ENCODE results near the gene NR6A1.

Gene NR6A1

GRCh38 chr9:124661271-124661670 lies 109.8 kb downstream of the NR6A1 start:
- no peak for TF ChIP-seq CTCF (IDR thresholded peaks at IDR 0.05; ENCODE audit: low read depth, low read length, missing control alignments)

GRCh38 chr9:124660341-124660801 lies 110.7 kb downstream of the NR6A1 start:
- H3K4me3 ChIP-seq (ENCODE audit: low read depth, low read length): peak overlapping the region; percentile 63
- TF ChIP-seq CTCF (IDR thresholded peaks at IDR 0.05; ENCODE audit: low read depth, low read length, missing control alignments): no peak
- in situ Hi-C loops (cut with HindIII; ENCODE audit: low sequenced_read_pairs): no loop called here
- DNase-seq (ENCODE audit: low read depth): peak; percentile 55

More at GRCh38 chr9:124661271-124661670, 109.8 kb downstream of the NR6A1 start:
- DNase-seq (ENCODE audit: low read depth): no peak
- no peak overlapping the region for H3K4me3 ChIP-seq (ENCODE audit: low read depth, low read length)
- in situ Hi-C loops (cut with HindIII; ENCODE audit: low sequenced_read_pairs): no loop called here

- in situ Hi-C loops (cut with HindIII; ENCODE audit: low sequenced_read_pairs): no loop called here
- peak overlapping the region; percentile 63 for H3K4me3 ChIP-seq (ENCODE audit: low read depth, low read length)
- TF ChIP-seq CTCF (IDR thresholded peaks at IDR 0.05; ENCODE audit: low read depth, low read length, missing control alignments): no peak
- peak; percentile 74 for DNase-seq (ENCODE audit: low read depth)
Observed at GRCh38 chr9:124659099-124659659, 111.9 kb downstream of the NR6A1 start.

- TF ChIP-seq CTCF (IDR thresholded peaks at IDR 0.05; ENCODE audit: low read depth, low read length, missing control alignments): no peak
- DNase-seq (ENCODE audit: low read depth): peak; percentile 93
- in situ Hi-C loops (cut with HindIII; ENCODE audit: low sequenced_read_pairs): no loop called here
- H3K4me3 ChIP-seq (ENCODE audit: low read depth, low read length): peak overlapping the region; percentile 63
Observed at GRCh38 chr9:124658165-124659017, 112.7 kb downstream of the NR6A1 start.

GRCh38 chr9:124657516-124657915 lies 113.6 kb downstream of the NR6A1 start:
- no peak overlapping the region for H3K4me3 ChIP-seq (ENCODE audit: low read depth, low read length)
- no peak for TF ChIP-seq CTCF (IDR thresholded peaks at IDR 0.05; ENCODE audit: low read depth, low read length, missing control alignments)
- DNase-seq (ENCODE audit: low read depth): no peak
- in situ Hi-C loops (cut with HindIII; ENCODE audit: low sequenced_read_pairs): no loop called here

- H3K4me3 ChIP-seq (ENCODE audit: low read depth, low read length): no peak overlapping the region
- DNase-seq (ENCODE audit: low read depth): no peak
- in situ Hi-C loops (cut with HindIII; ENCODE audit: low sequenced_read_pairs): no loop called here
- no peak for TF ChIP-seq CTCF (IDR thresholded peaks at IDR 0.05; ENCODE audit: low read depth, low read length, missing control alignments)
Observed at GRCh38 chr9:124654431-124654830, 116.7 kb downstream of the NR6A1 start.

All from astrocyte of the cerebellum (primary cell).